Endometrial microvascular endothelial cells (primary cell): ENCODE measurements around the gene TEC. TPM values are rescaled to one million over a fixed set of nuclear protein-coding genes. Genes with fewer than 3 reads are reported as not detected.

Experiments used
- in situ Hi-C: cut with HindIII; loops from 2 replicates; pipeline ENCODE4 v1.10.0; 2017; ENCODE audit warnings: low sequenced_read_pairs, low pct_unique_long_range_greater_than_20kb; ENCODE audit errors: inconsistent ontology term
- total RNA-seq: library from RNA; depleted of rRNA; stranded (reverse); fragments of >200 nt; gene quantifications from one replicate; pipeline ENCODE4 v1.2.3, GENCODE V29; 2015; ENCODE audit errors: inconsistent ontology term

The TEC gene
- total RNA-seq, 1 donor from 2014 or later, result 0.74 TPM

DNA sequence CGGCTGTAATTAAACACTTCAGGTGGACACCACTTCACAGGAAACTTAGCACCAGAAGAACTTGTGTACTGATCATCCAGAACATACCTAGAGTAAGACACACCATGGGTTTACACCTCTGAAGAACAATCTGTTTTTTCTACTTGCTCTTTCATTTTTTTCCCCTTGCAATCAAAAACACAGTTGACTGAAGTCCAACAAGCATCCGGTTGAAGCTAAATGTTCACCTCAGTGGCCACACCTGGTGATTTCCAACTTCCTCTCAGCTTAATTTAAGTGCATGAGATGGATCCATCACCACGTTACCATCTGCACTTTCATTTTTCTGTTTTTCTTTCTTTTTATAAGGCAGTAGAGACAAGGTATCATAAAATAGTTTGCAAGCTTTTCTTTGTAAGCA, 130.7 kb downstream of the TEC start:
- in situ Hi-C loops, result no loop called here

DNA sequence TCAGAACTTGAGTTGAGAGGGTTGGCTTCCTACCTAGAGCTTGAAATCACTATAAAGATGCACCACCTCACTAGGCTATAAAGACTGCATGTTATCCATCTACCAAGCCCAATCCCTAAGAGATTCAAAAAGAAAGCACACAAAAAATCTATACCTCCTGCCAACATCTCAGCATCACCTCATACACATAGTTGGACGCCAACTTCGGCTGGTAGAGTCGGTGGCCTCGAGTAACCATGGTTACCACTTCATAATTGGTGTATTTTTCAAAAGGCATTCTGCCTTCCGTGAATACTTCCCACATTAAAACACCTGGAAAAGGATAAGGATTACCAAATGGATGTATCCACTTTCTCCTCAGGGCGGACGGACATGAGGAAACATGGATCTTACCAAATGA, 131.1 kb downstream of the TEC start:
- in situ Hi-C loops, result no loop called here

DNA sequence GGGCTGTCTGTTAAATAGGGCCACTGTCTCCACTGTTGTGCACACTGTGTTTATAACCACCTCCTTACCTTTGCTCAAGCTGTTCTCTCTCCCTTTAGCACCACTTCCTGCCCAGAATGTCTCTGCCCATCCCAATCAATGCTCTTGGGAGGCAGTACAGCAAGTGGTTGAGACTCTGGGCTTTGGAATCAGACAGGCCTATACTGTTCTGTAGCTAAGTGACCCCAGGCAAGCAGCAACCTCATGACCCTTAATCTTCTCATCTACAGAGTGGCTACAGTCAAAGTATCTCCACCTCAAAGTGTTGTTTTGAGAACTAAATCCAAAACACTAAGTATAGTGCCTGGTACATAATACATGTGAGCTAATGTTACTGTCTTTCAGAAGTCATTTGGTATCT, 131.8 kb downstream of the TEC start:
- in situ Hi-C loops, result no loop called here

DNA sequence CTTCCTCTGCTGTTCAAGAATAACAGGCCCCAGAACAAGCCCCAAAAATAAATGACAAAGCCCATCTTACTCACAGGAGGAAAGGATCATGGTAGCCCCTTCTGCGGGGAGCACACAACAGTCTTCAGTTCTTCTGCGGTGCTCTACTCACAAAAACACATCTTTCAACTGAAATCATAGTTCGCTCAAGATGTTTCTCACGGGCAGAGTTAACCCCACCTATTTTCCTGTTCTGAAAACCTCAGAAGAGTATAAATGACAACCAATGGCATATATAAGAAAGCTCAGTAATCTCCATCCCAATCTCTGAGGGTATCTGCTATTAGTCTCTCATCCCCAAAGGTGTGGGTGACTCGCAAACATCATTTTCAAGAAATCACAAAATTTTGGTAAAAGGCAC, 135.6 kb downstream of the TEC start, which contains the start of gene TXK:
TSS of gene TXK (minus strand) at position 170 of the 400 bp plus-strand sequence. CDS start at position 90, 80 bp downstream.
- in situ Hi-C loops, result no loop called here

DNA sequence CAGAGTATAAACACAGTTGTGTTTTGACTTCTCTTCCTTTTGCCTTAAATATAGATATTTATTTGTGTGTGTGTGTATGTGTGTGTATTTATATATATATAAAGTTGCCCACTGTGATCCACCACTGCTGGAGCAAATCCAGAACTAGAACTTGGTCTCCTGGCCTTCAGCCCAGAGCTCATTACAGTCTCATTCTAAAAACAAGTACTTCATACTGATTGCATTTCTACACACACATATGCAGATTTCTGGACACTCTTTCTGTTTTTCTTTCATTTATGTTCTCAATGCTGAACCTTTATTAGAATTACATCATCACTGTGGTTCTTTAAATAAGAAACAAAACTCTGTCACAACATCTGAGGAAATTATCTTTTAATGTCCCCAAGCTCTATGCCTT, 136.0 kb downstream of the TEC start:
- in situ Hi-C loops, result no loop called here

DNA sequence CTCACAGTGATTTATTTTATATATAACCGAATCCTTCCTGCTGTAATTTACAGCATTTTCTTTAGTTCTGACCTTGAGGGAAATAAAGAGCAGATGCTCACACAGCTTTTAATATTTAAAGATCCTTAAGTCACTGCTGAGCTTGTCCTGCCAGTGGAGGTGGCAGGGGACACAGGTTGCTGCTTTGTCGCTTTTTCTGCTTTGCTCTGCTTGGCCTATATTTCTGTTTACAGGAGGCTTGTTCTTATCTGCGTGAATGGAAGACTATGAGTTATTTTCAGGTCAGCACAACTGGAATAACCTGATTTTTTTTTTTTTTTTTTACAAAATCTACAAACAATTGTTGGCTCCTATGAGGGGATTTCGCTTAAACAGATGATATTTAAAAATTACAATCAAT, 137.9 kb downstream of the TEC start:
- in situ Hi-C loops, result no loop called here

DNA sequence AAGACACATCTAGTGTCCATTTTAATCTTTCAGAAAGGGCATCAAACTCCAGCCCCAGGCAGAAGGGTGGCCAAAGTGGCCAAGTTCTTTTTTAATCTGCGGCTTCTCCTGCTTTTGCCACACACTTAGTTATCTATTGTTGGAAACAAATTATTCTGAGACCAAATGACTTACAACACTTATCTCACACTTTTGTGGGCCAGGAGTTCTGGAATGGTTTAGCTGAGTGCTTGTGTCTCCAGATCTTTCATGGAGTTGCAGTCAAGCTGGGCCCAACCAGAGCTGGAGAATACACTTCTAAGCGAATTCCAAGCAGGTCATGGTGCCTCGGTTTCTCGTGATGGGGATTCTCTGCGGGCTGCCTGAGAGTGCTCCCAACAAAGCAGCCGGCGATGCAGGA, 139.5 kb downstream of the TEC start:
- in situ Hi-C loops, result no loop called here

DNA sequence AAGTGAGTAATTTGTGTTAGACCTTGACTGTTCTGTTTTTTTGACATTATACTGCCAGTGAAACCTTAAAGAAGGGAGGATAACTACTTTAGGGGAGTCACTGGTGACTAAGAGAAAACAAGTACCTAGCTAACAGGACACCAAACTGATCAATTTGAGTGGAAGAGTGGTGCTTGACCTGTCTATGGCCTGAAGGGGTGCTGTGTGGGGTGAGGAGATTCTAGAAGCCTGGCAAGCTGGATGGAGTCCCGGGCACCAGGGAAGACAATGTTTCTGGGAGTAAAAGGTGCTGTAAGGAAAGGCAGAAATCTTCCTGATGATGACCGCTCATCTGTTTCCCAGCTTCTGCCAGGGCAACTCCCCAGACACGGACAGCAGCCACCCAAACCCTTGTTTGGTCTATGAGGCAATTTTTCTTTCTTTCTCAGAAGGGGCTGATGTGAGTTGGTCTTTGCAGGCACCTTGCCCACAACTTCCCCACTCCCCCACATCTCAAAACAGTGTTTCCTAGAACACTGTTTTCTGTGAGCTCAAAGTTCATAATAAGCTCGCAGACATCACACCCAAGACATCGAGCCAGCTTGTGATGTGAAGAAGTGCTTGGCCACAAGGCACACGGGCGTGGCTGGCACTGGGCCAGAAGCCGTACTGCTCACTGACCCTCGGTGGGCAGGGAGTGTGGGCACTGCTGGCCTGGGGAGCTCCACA, 140.2 kb downstream of the TEC start:
- in situ Hi-C loops, result no loop called here

DNA sequence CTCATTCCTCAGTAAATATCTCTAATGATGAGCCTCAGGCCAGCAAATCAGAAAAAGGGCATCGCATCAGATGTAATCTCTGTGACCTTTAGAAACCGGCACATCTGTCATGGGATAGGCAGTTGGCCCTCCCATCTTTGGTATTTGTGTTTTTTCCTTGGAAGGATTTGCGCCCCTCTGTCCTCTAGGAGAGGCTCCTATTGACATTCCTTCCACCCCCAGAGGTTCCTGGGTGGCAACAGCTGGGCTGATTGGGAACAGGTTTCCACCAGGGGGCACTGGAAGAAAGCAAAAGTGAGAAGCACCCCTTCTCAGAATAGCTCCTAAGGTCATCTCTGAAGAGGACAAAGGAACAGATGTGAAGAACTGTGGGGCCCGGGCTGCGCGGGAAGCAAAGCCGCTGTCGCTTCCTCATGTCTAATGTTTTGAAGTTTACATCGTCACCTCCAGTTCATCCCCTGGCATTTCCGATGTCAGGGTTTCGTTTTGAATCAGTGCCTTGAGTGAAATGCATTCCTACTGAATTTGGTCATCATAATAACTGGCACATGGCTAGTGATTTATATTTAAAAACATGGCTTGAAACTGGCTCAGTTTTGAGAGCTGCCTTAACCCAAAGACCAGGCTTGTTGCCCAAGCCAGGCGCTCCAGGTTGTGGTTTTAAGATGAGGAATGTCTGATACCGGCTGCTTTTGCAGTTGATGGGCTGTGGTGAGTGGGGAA, 141.8 kb downstream of the TEC start:
- in situ Hi-C loops, result no loop called here

DNA sequence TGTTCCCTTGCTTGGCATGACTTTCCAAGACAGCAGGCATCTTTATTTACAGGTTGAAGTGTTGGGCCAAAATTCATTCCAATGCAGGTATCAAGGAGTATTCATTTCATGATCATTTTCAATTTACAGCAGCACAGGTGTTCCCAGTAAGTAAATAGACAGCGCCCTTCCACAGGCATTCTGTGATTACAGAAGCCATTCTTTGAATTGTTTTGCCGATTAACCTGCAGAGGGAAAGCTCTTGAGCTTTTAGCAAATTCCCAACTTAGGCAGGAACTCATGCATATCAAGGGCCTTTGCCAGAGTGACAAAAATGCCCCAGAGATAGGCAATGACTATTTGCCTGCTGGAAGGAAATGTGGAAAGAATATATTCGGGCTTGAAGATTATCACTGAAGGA, 142.4 kb downstream of the TEC start:
- in situ Hi-C loops, result no loop called here

DNA sequence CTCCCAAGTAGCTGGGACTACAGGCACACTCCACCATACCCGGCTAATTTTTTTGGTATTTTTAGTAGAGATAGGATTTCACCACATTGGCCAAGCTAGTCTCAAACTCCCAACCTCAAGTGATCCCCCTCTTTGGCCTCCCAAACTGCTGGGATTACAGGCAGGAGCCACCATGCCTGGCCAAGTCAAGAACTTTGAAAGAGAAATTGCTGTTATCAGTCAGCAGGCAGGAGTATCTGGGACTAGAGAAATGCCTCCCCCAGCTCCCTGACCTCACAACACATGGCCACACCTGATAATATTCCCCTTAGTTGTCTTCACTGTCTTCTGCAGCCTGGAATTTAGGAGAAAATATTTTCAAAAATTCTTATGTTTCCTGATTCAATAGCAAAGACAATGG, 143.0 kb downstream of the TEC start:
- in situ Hi-C loops, result no loop called here

DNA sequence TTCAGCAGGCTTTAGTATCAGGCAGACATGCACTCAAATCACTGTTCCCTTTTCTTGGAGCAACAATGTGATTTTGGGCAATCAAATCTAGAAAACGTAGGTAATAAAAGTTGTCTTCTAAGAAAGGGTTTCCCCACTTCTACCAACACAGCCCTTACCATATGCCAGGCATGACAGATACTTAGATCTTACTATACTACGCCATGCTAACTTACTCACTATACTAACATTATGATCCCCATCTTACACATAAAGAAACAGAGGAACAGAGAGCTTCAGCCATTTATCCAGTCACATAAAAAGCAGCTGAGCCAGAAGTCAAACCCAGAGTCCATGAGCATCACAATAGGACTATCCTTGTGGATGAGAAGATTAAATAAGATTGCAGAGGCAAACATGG, 144.8 kb downstream of the TEC start:
- in situ Hi-C loops, result no loop called here

DNA sequence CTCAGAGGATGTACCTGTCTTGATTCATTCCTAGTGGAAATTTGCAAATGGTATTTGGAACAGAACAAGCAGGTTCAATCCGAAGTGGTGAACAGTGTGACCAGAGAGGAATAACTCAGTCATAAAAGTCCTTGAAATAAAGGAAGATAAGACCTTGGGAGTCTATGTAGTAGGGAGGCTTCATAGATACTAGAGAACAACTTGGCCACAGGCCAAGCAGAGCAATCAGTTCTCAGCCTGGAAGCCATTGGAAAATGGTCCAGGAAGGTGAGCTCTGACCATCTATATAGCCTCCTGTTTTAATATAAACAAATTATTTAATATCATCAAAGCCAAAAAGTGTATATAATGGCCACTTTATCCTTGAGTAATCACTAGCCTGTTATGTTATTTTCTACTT, 146.9 kb downstream of the TEC start:
- in situ Hi-C loops, result no loop called here

DNA sequence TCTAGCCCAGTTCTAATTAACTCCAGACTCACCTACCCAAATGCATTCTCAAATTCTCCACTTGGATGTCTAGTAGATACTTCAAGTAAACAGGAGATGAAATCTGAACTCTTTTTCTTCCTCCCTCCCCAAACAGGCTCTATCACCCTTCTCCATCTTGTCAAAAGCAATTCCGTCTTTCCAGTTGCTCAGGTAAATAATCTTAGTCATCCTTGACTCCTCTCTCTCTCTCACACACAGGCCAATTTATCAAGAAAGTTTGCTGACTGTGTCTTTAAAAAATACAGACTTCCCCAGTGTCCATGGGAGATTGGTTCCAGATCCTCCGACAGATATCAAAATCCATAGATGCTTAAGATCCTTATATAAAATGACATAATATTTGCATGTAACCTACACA, 148.5 kb downstream of the TEC start:
- in situ Hi-C loops, result no loop called here

DNA sequence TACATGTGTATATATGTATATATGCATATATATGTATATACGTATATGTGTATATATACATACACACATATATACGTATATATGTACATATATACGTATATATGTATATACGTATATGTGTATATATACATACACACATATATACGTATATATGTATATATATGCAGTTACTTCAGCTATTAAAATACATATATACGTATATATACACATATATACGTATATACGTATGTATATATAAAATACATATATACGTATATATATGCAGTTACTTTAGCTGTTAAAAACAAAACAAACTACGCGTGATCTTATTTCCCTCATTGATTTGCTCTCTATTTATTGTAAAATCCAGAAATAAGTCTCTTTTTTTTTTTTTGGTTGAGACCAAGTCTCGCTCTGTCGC, 149.5 kb downstream of the TEC start:
- in situ Hi-C loops, result no loop called here

DNA sequence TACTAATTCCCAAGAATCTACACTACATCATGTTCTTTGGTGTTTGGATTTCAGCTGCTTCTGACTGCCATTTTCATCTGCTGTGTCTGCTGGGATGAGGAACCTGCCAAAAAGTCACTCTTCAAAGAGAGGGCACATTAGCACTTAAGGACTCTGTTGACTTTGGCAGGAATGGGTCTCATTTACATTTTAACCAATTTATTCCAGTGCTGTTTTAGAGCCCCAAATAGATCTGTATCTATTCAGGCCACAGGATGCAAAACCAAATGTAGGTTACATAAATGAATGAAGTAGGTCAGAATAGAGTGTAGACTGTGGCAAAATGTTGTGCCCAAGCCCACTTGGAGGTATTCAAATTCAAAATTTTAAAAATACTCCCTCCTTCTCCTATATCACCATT, 150.0 kb downstream of the TEC start:
- in situ Hi-C loops, result no loop called here

DNA sequence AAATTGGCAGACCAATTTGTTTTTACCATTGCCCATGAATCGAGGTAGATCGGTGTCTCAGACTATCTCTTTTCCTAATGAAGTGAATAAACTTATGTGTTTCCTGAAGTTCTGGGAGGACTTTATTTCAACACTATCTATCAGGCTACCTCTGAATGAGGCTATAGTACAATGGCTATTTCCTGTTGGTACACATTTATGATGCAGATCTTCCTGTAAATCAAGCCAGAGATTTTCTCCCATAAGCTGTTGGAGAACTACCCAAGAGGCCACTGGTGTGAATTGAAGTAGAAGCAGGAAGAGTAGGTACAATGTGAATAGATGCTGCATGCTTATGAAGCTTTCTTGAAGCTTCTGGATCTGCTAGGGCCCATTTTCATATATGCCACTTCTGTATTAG, 151.6 kb downstream of the TEC start:
- in situ Hi-C loops, result no loop called here

DNA sequence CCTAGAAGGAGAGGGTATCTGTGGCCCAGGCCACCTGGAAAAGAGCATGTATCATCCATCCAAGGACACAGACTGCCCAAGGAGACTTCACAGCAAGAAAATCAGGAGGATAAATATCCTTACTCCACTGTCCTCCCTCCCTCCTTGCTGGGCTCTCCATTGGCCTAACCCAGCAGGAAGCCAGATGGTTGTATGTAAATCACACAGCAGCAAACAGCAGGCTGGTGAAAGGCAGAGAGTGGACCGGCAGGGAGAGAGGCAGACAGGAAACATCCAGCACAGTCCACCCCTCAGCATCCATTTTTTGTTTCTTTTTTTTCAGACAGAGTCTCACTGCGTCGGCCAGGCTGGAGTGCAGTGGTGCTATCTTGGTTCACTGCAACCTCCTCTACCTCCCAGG, 153.1 kb downstream of the TEC start:
- in situ Hi-C loops, result no loop called here

DNA sequence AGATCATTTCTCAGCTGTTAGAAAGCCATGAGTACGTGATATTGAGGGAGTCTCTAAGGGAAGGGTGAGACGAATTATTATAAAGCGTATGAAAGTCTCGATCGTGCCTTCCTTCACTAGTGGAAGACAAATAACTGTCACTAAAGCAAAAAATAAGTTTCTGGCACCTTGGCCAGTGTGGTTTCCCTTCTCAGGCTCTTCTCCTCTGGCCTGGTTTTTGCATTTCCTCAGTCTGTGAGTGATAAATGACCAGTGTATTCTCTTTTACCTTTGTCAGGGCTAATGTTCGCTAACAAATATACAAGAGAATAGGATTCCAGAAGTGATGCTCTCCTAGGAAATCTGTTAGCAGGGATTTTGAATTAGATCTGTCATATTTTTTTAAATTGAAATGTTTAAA, 155.2 kb downstream of the TEC start:
- in situ Hi-C loops, result no loop called here

DNA sequence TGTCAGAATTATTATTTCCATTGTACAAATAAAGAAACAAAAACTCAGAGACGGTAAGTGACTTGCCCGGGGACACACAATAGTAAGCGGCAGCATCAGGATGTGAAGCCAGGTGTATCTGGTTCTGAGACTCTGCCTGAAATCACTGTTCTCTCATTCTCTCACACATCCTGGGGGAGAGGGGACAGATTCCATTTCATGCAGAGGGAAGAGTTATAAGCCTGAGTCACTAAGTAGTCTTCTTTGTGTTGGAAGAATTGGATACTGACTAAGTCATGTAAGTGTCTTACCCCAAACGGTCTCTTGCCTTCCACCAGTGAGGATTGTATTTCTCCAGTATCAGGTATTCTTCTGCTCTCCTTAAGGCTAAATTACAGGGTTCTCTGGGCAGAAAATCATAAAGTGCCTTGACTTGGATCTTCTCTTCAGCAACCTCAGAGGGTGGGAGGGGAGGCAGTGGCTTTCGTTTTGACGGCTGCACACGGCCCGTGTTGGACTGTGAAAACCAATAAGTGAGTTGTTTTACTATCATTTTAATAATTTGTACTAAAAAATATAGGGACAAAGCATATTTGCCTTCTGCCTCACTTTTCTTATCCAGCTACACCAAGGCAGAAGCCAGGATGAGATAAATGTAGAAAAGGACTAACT, 157.5 kb downstream of the TEC start:
- in situ Hi-C loops, result no loop called here
